CD4-positive, CD25-positive, alpha-beta regulatory T cell (primary cell): ENCODE data around the gene PHF23. TPM values are rescaled to one million over a fixed set of nuclear protein-coding genes. Genes with fewer than 3 reads are reported as not detected.
A peak's percentile ranks its signal among the peaks of the same experiment; 100 is the strongest.

Experiments
- ATAC-seq, 2 donors: fragments of 150-1000 bp; cut with Tn5 transposase; one replicate each; pipeline ENCODE4 v1.10.0; 2021; ENCODE audit warnings: low read depth in 2 of 2, moderate number of reproducible peaks in 2 of 2, moderate library complexity in 1 of 2
- DNase-seq, 3 donors: peaks; one replicate each; pipeline versions ENCODE4 v3.0.0 to v3.0.0-alpha.2; 2012 to 2022; ENCODE audit warnings: mixed read lengths in 1 of 3
- H3K27ac ChIP-seq: one replicate; pipeline ENCODE4 v1.7.0; 2013; ENCODE audit warnings: mild to moderate bottlenecking, low read length; ENCODE audit not compliant: insufficient read depth, poor library complexity, severe bottlenecking
- H3K27me3 ChIP-seq: one replicate; pipeline ENCODE4 v1.7.0; 2013; ENCODE audit warnings: low read length; ENCODE audit not compliant: control insufficient read depth, insufficient read depth
- H3K36me3 ChIP-seq: one replicate; pipeline ENCODE4 v1.7.0; 2013; ENCODE audit warnings: mild to moderate bottlenecking, low read length, moderate library complexity; ENCODE audit not compliant: control insufficient read depth, insufficient read depth
- H3K4me1 ChIP-seq: 2 replicates; pipeline ENCODE4 v1.7.0; 2013; ENCODE audit warnings: mild to moderate bottlenecking, low read length; ENCODE audit not compliant: insufficient read depth, control insufficient read depth, poor library complexity, severe bottlenecking
- H3K4me3 ChIP-seq: one replicate; pipeline ENCODE4 v1.7.0; 2013; ENCODE audit warnings: low read depth, mild to moderate bottlenecking, low read length, moderate library complexity
- H3K9me3 ChIP-seq, 2 experiments: 1 replicate in 1 of 2; 2 replicates in 1 of 2; pipeline ENCODE4 v1.7.0; 2013; ENCODE audit warnings: low read length in 2 of 2, mild to moderate bottlenecking in 1 of 2, moderate library complexity in 1 of 2; ENCODE audit not compliant: control insufficient read depth in 2 of 2
- H3K27ac Mint-ChIP-seq, 3 donors: one replicate each; pipeline ENCODE4 v1.8.0; 2020 to 2022; ENCODE audit warnings: mild to moderate bottlenecking in 3 of 3, mixed read lengths in 3 of 3, moderate library complexity in 2 of 3
- H3K27me3 Mint-ChIP-seq: one replicate; pipeline ENCODE4 v1.8.0; 2022; ENCODE audit warnings: mild to moderate bottlenecking, mixed read lengths
- H3K36me3 Mint-ChIP-seq: one replicate; pipeline ENCODE4 v1.8.0; 2020; ENCODE audit warnings: mixed read lengths
- H3K4me1 Mint-ChIP-seq, 4 donors: one replicate each; pipeline ENCODE4 v1.8.0; 2020 to 2022; ENCODE audit warnings: mixed read lengths in 4 of 4, mild to moderate bottlenecking in 1 of 4
- H3K4me3 Mint-ChIP-seq, 4 donors: one replicate each; pipeline ENCODE4 v1.8.0; 2020 to 2022; ENCODE audit warnings: mild to moderate bottlenecking in 4 of 4, mixed read lengths in 4 of 4, moderate library complexity in 3 of 4
- H3K9me3 Mint-ChIP-seq, 7 donors: one replicate each; pipeline ENCODE4 v1.8.0; 2020 to 2022; ENCODE audit warnings: mixed read lengths in 7 of 7, mild to moderate bottlenecking in 3 of 7, moderate library complexity in 2 of 7
- polyA plus RNA-seq, 4 donors: library from polyadenylated mRNA; unstranded; fragments of 300-500 nt; fragmentation: Illumina TruSeq; gene quantifications; one replicate each; pipeline ENCODE4 v1.2.3, GENCODE V29; 2021
- total RNA-seq: library from RNA; stranded (reverse); gene quantifications from one replicate; pipeline ENCODE4 v1.2.3, GENCODE V29; 2022

PHF23 gene
- total and polyA plus RNA-seq, 5 donors from 2014 or later = 16.0 to 24.8 (median 20.6) TPM

DNA sequence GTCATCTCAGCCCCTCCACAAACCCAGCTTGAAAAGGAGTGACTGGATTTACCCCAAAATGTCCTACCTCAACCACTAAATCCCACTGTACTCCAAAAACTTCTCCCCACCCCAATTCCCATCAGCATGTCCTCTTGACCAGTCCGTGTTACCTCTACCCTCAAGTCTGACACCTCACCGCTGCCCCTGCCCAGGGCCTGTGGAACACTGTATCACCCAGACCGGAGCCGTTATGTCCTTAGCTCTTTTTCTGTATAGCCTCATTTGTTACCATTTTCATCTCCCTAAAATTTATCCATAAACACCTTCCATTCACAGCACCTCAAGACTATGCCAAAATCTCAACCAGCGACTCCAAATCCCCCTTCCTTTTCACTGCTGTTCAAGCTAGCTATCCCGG lies 2.4 kb downstream of the PHF23 start:
- H3K4me3 ChIP-seq = peak overlapping the region; percentile 37
- DNase-seq (no peak), ATAC-seq (no peak)
- no peaks in the 10 kb centered on the region for H3K27me3 ChIP-seq
- Mint-ChIP-seq H3K4me1 (peaks cover 18 to 72% (median 47%) of the 10 kb centered on the region in 4 donors), H3K9me3 (peaks cover 0 to 1% (median 0%) of the 10 kb centered on the region in 7 donors), H3K36me3 (peaks cover 24% of the 10 kb centered on the region), H3K27me3 (no peaks in the 10 kb centered on the region), H3K4me3 (peak overlapping the region; percentile 92 to 97 (median 96)), H3K27ac (peak overlapping the region; percentile 31 to 87 (median 44))
- peak overlapping the region; percentile 90 for H3K27ac ChIP-seq
- no peaks in the 10 kb centered on the region for H3K9me3 ChIP-seq
- H3K4me1 ChIP-seq = peaks cover 52% of the 10 kb centered on the region
- peaks cover 23% of the 10 kb centered on the region for H3K36me3 ChIP-seq

DNA sequence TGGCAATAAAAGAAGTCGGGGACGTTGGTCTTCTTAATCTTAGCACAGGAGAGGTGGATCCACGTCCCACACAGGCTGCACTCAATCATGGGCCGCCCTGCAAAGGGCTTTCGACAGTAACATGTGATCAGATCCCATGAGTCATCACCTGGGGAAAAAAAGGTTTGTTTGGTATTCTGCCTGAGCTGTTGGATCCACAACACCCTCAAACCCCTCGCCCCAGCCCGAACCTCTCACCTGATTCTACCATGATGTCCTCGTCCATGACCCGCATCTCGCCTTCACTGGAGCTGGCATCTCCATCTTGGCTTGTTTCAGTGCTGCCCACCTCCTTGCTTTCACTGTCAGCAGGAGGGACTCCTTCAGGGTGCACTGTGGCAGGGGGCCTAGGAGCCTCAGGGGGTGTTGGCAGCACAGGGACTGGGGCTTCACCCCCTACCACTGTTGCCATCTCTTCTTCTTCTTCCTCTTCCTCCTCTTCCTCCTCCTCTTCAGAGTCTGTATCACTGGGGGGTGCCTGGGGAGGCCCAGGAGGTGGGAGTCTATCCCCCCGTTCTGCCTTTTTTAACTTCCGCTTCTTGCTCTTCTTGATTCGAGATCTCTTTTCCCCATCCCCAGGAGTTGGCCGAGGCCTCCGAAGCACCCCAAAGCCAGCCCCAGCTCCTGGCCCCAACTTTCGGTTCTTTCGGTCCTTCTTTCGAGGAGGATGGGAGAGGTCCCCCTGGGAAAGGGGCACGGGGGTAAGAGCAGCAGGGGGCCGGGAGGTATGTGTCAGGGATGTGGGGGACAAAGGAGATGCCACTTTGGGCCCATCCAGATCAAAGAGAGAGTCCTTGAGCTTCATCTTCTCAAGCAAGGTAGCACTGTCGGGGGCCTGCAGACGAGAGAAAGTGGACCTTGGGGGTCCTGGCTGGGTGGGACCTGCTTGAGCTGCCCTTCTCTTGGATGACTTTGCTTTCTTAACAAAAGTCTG lies 3.3 kb downstream of the PHF23 start:
- ATAC-seq = no peak
- H3K4me1 Mint-ChIP-seq = peaks cover 18 to 67% (median 43%) of the 10 kb centered on the region in 4 donors
- no peaks in the 10 kb centered on the region for H3K27me3 Mint-ChIP-seq
- no peak for DNase-seq
- no peaks in the 10 kb centered on the region for H3K27me3 ChIP-seq
- peaks cover 23% of the 10 kb centered on the region for H3K36me3 ChIP-seq
- peak overlapping the region in 1 of 3 donors; percentile 29 for H3K27ac Mint-ChIP-seq
- H3K9me3 ChIP-seq = no peaks in the 10 kb centered on the region
- H3K9me3 Mint-ChIP-seq = peaks cover 0 to 1% (median 0%) of the 10 kb centered on the region in 7 donors
- peaks cover 44% of the 10 kb centered on the region for H3K4me1 ChIP-seq
- peak overlapping the region; percentile 81 for H3K27ac ChIP-seq
- H3K36me3 Mint-ChIP-seq = peaks cover 21% of the 10 kb centered on the region
- H3K4me3 Mint-ChIP-seq = peak overlapping the region; percentile 89 to 97 (median 94)
- no peak overlapping the region for H3K4me3 ChIP-seq

DNA sequence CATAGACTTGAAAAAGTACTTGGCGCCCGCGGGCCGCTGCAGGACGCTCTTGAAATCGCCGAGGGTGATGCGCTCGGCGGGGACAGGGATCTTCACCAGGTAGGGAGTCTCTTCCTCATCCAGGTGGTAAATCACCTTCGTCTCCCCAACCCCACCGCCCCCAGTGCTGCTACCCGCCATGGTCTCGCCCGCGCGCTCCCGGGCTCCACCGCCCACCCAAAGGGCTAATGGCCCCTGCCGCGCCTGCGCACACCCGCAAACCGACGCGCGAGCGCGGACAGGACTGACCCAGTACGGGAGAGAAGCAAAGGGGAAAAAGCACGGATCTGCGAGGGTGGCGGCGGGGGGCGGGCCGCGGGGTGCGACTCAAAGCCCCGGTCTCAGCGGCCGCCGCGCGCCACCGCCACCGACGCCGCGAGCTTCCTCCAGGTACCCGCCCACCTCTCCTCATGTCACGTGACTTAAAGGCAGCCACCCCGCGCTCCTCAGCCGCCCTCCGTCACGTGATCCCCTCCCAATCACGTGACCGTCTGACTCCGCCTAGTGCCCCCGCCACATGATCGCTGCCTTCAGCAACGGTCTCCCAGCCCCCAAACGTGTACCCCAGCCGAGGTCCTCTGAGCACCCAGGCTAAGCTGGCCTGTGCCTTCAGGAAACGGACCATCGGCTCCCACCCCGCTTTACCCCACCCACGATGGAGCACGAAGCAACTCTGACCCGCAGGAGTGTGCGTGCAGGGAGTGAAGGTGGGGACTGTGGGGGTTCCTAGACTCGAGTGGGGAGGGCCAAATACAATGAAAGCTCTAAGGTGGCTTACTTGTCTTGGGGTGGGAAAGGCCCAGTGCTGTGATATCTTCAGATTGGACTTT lies 4.9 kb downstream of the PHF23 start, which contains the start of gene DVL2:
Gene DVL2 (minus strand): TSS at position 435 of the 869 bp plus-strand sequence. CDS start 255 bp downstream, at position 180.
- H3K9me3 Mint-ChIP-seq = no peaks in the 10 kb centered on the region

DNA sequence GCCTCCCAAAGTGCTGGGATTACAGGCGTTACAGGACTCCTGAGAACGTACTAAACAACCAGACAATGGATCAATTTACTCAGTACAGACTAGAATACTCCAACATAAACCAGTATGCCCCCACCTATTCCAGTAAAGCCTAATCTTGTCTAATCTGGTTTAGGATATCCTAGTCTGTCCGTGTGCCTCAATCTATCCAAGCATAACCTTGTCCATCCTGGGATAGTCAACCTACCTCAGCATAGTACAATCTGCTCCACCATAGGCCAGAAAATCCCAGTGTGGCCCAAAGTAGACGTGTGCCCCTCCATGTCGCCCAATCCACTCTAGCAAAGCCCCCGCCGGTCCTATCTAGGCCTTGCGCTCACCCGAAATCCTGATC lies 5.6 kb downstream of the PHF23 start:
- peaks cover 20% of the 10 kb centered on the region for H3K36me3 Mint-ChIP-seq
- Histone ChIP-seq H3K27ac (peak overlapping the region; percentile 81), H3K4me1 (peaks cover 30% of the 10 kb centered on the region), H3K9me3 (no peaks in the 10 kb centered on the region), H3K4me3 (peak overlapping the region; percentile 93), H3K36me3 (peaks cover 33% of the 10 kb centered on the region), H3K27me3 (no peaks in the 10 kb centered on the region)
- H3K27me3 Mint-ChIP-seq = no peaks in the 10 kb centered on the region
- no peaks in the 10 kb centered on the region for H3K9me3 Mint-ChIP-seq
- ATAC-seq = no peak
- H3K27ac Mint-ChIP-seq = peak overlapping the region; percentile 90 to 92 (median 91)
- peaks cover 10 to 59% (median 34%) of the 10 kb centered on the region in 4 donors for H3K4me1 Mint-ChIP-seq
- DNase-seq = no peak
- peak overlapping the region; percentile 89 to 97 (median 94) for H3K4me3 Mint-ChIP-seq

More for the DNA sequence above, 4.9 kb downstream of the PHF23 start, which contains the start of gene DVL2:
- Mint-ChIP-seq H3K27me3 (no peaks in the 10 kb centered on the region), H3K4me1 (peaks cover 10 to 59% (median 34%) of the 10 kb centered on the region in 4 donors), H3K4me3 (peak within 1 kb of the TSS; percentile 89 to 97 (median 94)), H3K27ac (peak within 1 kb of the TSS; percentile 90 to 92 (median 91)), H3K36me3 (peaks cover 16% of the 10 kb centered on the region)
- ATAC-seq (peak; percentile 60 to 62), DNase-seq (peak; percentile 94 to 96 (median 95))
- Histone ChIP-seq H3K27me3 (no peaks in the 10 kb centered on the region), H3K27ac (peak within 1 kb of the TSS; percentile 81), H3K36me3 (peaks cover 30% of the 10 kb centered on the region), H3K4me3 (peak within 1 kb of the TSS; percentile 93), H3K9me3 (no peaks in the 10 kb centered on the region), H3K4me1 (peaks cover 30% of the 10 kb centered on the region)

- Mint-ChIP-seq H3K27ac (no peak overlapping the region), H3K36me3 (peaks cover 24% of the 10 kb centered on the region), H3K4me3 (peak overlapping the region; percentile 57 to 94 (median 70)), H3K9me3 (no peaks in the 10 kb centered on the region), H3K4me1 (peaks cover 8 to 59% (median 35%) of the 10 kb centered on the region in 4 donors), H3K27me3 (no peaks in the 10 kb centered on the region)
- DNase-seq (no peak), ATAC-seq (no peak)
- peaks cover 21% of the 10 kb centered on the region for H3K4me1 ChIP-seq
- no peak overlapping the region for H3K27ac ChIP-seq
- H3K36me3 ChIP-seq = peaks cover 45% of the 10 kb centered on the region
- peak overlapping the region; percentile 2 for H3K4me3 ChIP-seq
- no peaks in the 10 kb centered on the region for H3K9me3 ChIP-seq
- H3K27me3 ChIP-seq = no peaks in the 10 kb centered on the region
These were observed 7.1 kb downstream of the PHF23 start for GRCh38 chr17:7232114-7232513.

- no peaks in the 10 kb centered on the region for H3K27me3 ChIP-seq
- no peak for ATAC-seq
- no peak for DNase-seq
- H3K9me3 ChIP-seq = no peaks in the 10 kb centered on the region
- H3K36me3 ChIP-seq = peaks cover 40% of the 10 kb centered on the region
- H3K4me1 ChIP-seq = peaks cover 13% of the 10 kb centered on the region
- peaks cover 20% of the 10 kb centered on the region for H3K36me3 Mint-ChIP-seq
- H3K27ac Mint-ChIP-seq = no peak overlapping the region
- no peak overlapping the region for H3K4me3 ChIP-seq
- no peak overlapping the region for H3K27ac ChIP-seq
- peaks cover 4 to 35% (median 17%) of the 10 kb centered on the region in 4 donors for H3K4me1 Mint-ChIP-seq
- H3K27me3 Mint-ChIP-seq = no peaks in the 10 kb centered on the region
- no peak overlapping the region for H3K4me3 Mint-ChIP-seq
- no peaks in the 10 kb centered on the region for H3K9me3 Mint-ChIP-seq
These were observed 9.8 kb downstream of the PHF23 start for GRCh38 chr17:7229504-7229903.

- Histone ChIP-seq H3K36me3 (peaks cover 42% of the 10 kb centered on the region), H3K4me3 (no peak overlapping the region), H3K27ac (no peak overlapping the region), H3K4me1 (peaks cover 12% of the 10 kb centered on the region), H3K9me3 (no peaks in the 10 kb centered on the region), H3K27me3 (no peaks in the 10 kb centered on the region)
- peaks cover 4 to 32% (median 18%) of the 10 kb centered on the region in 4 donors for H3K4me1 Mint-ChIP-seq
- H3K36me3 Mint-ChIP-seq = peaks cover 22% of the 10 kb centered on the region
- no peaks in the 10 kb centered on the region for H3K9me3 Mint-ChIP-seq
- no peak overlapping the region for H3K27ac Mint-ChIP-seq
- no peak overlapping the region for H3K4me3 Mint-ChIP-seq
- no peaks in the 10 kb centered on the region for H3K27me3 Mint-ChIP-seq
- ATAC-seq (no peak), DNase-seq (no peak)
These were observed 10.3 kb downstream of the PHF23 start for GRCh38 chr17:7228920-7229319.
